DND-41 (cell line): ENCODE results near the gene VAX1.

Source experiments
- EZH2 ChIP-seq: IDR thresholded peaks from 3 replicates; pipeline ENCODE4 v1.6.1; 2012; ENCODE audit warnings: borderline replicate concordance, low read depth, mild to moderate bottlenecking, moderate library complexity, low read length, inconsistent platforms; ENCODE audit not compliant: severe bottlenecking
- TF ChIP-seq, protein P1 (sequence below): IDR thresholded peaks from 2 replicates; pipeline ENCODE4 v1.5.1; 2012; ENCODE audit warnings: borderline replicate concordance, low read length, moderate library complexity, mild to moderate bottlenecking; ENCODE audit not compliant: poor library complexity, severe bottlenecking; ENCODE audit errors: extremely low read depth

DNA sequence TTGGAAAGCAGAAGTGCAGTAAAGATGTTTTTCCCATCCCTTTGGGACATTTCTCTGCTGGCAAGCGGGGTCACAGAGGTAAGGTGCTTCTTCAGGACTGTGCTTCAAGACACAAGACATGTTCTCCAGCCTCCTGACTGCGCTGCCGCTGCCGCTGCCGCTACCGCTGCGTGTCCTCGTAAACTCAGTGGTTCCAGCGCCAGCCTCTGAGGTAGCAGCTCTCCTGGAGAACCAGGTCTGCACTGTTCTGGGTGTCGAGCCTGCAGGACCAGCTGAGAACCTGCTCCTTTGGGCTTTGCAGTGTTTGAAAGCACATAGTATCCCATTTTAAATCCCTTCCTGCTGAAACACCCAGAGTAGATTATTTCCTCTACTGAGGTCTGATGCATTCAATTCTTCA lies 46.2 kb upstream of the VAX1 start:
- no peak for TF ChIP-seq EZH2
- TF ChIP-seq, protein P1, sequence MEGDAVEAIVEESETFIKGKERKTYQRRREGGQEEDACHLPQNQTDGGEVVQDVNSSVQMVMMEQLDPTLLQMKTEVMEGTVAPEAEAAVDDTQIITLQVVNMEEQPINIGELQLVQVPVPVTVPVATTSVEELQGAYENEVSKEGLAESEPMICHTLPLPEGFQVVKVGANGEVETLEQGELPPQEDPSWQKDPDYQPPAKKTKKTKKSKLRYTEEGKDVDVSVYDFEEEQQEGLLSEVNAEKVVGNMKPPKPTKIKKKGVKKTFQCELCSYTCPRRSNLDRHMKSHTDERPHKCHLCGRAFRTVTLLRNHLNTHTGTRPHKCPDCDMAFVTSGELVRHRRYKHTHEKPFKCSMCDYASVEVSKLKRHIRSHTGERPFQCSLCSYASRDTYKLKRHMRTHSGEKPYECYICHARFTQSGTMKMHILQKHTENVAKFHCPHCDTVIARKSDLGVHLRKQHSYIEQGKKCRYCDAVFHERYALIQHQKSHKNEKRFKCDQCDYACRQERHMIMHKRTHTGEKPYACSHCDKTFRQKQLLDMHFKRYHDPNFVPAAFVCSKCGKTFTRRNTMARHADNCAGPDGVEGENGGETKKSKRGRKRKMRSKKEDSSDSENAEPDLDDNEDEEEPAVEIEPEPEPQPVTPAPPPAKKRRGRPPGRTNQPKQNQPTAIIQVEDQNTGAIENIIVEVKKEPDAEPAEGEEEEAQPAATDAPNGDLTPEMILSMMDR = no peak
